GM19023 (cell line): Measurements from ENCODE around the gene SH3BP5L.

Experiments used
- ATAC-seq: cut with Tn5 transposase; IDR thresholded peaks from one replicate; pipeline ENCODE4 v1.9.1; 2021; ENCODE audit warnings: mild to moderate bottlenecking, moderate library complexity; ENCODE audit not compliant: unreplicated experiment

SH3BP5L gene

DNA sequence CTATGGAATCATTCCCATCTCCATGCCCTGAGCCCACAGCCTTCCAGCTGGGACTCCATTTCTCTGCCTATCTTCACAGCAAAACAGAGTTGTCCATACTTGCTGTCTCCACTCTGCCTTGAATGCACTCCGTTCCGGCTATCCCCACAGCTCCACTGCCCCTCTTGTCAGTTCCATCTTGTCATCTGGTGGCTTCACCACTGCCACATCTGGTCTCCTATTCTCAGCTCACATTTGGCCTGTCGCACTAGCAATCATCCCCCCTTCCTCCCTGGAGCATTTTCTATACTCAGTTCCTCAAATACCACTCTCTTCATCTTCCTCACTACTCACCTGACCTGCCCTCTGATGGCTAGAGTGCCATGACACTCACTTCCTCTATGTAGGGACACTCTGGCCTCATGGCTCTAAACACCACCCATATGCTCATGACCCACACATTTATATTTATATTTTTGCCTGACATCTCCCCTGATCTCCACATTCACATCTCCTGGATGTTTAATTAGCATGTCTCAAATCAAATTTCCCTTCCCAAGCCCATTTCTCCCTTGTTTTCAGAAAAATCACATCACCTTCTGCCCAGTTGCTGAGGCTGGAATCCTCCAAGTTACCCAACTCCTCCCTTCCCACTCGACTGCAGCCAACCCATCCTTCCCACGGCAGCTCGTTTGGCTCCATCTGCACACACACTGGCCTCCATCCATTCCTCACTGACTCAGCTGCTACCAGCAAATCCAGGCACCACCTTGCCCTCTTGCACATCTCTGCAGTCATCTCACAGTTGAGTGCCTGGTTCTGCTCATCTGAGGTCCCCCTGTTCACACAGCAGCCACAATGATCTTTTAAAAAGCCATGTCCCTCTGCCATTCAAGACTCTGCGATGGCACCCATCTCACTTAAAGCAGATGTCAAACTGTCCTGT lies 27.0 kb upstream of the SH3BP5L start:
- no peak for ATAC-seq

DNA sequence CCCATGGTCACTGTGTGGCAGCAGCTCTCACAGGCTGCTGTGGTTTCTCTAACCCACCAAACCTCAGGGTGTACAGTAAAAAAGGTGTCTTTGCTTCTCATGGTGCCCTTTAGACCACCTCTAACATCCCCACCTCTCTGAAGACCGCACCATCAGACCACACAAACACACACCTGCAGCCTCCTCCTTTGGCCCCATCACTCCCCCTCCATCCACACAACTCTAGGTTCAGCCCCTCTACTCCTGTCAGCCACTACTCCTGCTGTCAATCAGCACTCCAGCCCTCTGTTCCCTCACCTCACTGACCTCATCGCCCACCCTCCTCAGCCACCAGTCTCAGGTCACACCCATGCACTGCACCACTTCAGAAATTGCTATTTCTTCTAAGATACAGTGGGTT lies 25.7 kb upstream of the SH3BP5L start:
- no peak for ATAC-seq

DNA sequence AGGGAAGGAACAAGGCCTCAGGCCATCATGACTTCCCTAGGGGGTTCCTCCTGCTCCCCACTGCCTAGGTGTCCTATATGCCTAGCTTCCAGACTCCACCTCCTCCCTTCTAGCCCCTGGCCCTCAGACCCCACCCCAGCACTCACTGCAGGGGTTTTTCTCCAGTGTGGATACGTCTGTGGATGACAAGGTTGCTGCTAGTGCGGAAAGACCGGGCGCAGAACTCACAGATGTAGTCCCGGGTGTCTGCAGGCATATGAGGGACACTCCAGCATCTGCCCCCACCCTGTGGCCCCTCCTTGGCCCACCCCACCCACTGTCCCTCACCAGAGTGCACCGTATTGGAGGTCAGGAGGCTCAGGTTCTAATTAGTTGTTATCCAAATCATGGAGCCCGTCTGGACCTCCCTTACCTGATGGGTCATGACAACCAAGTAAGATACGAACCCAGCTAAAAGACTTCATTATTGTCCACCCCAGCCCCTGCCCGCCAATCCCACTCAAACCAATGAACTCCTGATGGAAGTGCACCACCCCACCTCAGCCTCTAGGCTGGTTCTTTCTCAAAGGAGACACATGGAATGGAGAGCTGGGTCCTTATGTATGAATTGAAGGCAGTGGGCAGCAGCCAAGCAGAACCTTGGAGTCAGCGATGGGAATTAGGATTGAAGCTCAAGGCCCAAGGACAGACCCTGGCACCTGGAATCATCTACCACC lies 25.0 kb upstream of the SH3BP5L start:
- no peak for ATAC-seq

DNA sequence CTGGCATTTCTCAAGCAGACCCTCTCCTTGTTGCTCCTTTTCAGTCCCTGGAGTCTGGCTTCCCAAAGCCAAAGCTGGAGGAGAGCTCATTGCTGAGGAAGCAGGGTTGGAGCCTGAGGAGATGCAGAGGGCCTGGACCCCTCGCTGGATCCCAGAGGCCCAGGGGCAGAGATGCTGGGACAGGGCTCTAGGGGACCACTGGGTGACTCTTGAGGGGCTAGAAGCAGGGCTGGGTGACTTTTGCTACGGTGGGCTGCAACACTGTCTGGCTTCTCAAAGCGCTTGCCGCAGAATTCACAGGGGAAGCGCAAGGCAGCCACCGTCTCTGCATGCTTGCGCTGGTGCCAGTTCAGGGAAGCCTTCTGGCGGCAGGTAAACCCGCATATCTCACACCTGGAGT lies 24.4 kb upstream of the SH3BP5L start:
- no peak for ATAC-seq

DNA sequence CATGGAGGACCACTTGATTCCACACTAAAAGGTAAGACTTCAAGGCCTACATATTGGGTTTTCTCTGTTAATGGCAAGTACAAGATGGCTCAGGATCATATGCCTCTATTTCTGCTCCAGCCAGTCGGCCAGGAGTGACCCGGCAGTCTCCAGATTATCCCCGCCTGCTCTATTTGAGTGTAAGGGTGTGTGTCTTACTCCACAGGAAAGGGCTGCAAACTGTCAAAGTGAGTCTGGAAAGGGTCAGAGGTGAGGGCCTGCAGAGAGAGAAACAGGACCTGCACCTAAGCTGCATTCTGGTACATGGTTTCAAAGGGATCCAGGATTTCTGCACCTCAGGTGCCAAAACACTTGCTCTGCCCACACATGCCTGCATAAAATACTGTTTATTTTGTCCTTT lies 23.9 kb upstream of the SH3BP5L start:
- ATAC-seq = no peak

DNA sequence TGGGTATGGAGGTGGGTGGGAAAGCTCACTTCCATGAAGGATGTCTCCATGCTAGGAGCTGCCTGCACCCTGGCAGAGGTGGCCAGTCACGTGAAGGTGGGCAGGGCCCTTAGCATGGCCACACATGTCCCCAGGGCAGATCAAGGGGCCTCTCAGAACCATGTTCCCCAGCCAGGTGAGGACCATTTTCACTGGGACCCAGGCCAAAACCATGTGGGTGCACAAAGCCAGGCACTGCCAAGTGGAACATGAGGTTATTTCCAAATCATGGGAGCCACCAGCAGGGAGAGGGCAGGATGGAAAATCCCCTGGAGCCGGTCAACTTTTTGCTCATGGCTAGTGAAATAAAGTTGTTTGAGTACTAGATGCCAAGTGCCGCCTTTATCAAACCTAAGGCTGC lies 23.4 kb upstream of the SH3BP5L start:
- no peak for ATAC-seq

DNA sequence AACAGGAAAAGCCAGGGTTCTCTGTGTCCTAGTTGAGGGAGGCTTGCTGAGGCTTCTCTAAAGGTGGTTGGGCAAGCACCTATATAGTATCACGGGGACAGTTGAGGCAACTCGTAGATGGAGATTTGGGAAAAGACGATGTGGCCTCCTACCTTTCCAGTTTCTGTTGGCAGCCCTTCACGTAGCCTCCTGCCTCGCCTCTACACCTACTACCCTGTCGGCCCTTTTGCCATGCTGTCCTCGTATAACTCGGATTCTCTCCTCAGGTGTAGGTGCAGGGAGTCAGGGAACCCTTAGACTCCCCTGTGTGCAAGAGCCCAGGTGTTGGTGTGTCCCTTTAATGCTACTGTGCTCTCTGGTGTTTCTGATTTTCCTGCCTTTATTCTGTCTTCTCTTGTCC lies 22.9 kb upstream of the SH3BP5L start:
- no peak for ATAC-seq

DNA sequence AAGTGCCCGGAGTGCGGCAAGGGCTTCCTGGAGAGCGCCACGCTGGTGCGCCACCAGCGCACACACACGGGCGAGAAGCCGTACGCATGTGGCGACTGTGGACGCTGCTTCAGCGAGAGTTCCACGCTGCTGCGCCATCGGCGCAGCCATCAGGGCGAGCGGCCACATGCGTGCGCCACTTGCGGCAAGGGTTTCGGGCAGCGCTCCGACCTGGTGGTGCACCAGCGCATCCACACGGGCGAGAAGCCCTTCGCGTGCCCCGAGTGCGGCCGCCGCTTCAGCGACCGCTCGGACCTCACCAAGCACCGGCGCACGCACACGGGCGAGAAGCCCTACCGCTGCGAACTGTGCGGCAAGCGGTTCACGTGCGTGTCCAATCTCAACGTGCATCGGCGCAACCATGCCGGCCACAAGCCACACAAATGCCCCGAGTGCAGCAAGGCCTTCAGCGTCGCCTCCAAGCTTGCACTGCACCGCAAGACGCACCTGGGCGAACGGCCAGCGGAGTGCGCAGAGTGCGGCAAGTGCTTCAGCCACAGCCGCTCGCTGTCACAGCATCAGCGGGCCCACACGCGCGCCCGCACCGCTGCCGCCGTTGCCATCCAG lies 22.3 kb upstream of the SH3BP5L start:
- no peak for ATAC-seq

DNA sequence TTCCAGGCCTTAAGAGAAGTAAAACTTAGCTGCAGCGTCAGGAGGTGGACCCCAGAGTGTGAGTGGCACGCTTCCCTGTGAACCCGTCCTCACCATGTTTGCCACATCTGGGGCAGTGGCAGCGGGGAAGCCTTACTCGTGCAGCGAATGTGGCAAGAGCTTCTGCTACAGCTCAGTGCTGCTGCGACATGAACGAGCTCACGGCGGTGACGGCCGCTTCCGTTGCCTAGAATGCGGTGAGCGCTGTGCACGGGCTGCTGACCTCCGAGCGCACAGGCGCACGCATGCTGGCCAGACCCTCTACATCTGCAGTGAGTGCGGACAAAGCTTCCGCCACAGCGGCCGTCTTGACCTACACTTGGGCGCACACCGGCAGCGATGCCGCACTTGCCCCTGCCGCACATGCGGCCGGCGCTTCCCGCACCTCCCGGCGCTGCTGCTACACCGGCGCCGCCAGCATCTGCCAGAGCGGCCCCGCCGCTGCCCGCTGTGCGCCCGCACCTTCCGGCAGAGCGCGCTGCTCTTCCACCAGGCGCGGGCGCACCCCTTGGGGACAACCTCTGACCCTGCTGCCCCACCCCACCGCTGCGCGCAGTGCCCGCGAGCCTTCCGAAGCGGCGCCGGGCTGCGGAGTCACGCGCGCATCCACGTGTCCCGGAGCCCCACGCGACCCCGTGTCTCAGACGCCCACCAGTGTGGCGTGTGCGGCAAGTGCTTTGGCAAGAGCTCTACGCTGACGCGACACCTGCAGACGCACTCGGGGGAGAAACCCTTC lies 21.7 kb upstream of the SH3BP5L start:
- no peak for ATAC-seq

DNA sequence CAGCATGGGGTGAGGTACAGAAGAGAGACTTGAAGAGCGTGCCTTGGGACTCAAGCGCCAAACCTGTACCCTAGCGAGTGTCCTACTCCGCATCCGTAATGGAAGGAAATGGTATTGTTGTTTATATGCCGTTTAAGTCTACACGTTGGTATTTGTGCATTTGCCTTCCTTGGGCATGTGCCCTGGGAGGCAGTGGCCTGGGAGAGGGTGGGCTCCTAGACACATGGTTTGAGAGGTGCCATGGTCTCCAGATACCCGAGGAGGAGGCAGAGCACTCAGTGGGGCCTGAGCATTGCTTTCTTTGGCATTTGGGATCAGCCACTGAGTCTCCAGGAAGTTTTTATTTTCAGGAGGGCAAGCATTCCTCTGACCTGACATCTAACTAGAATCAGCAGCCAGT lies 18.8 kb upstream of the SH3BP5L start:
- ATAC-seq = no peak

DNA sequence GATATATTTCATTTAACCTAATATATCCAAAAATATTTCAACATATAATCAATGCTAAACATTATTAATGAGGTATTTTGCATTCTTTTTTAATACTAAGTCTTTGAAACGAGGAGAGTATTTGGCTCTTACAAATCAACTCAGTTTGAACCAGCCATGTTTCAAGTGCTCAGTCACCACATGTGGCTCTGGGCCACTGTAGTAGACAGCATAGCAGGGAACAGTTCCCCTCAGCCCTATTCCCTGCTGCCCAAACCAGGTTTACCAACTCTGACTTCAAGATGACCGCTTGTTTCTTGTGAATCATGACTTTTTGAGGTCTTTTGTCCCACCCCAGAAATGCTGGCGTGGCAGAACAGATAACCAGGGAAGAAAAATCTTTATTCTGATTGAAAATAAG lies 18.0 kb upstream of the SH3BP5L start:
- ATAC-seq = no peak

DNA sequence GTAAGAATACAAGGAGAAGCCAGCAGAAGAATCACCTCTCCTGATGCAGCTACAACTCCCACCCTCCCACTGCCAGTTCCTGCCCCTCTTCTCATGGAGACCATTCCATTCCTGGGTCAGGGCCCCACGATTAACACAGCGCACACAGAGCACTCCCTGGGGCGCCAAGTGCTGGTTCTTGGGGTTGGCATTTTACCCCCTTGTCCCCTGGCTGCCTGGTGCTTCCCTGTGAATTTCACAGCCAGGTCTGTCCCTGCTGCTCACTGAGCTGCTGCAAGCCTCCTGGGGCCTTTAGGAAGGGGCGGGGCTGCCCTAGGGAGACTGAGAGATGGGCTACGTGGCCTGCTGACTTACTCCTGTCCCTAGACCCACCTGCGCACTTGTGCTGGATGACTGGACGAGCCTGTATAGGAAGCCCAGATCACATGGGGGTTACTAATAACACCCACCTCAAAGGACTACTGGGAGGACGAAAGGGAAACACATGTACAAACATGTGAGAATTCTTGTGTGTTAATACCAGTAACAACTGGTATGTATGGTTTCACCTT lies 17.1 kb upstream of the SH3BP5L start:
- no peak for ATAC-seq

DNA sequence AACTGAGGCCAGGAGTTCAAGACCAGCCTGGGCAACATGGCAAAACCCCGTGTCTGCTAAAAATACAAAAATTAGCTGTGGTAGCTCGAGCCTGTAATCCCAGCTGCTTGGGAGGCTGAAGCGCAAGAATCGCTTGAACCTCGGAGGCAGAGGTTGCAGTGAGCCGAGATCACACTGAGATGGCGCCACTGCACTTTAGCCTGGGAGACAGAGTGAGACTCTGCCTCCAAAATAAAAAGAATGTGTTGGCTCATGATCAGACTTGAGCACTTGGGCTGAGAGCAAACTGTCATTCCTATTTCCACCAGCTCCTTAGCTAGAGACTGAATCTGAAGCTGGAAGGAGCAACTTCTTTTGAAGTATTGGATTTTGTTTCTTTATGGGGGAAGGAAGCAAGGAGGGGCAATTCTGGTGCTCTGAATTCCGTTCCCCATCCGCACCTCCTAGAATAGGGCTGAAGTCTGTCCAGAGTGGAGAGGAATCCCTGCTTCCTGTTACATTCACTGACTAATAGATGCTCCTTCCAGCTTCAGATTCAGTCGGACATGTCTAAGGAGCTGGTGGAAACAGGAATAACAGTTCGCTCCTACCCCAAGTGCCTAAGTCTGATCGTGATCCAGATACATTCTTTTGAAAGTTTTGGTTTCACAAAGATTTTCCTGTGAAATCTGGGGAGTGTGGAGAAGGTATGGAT lies 16.1 kb upstream of the SH3BP5L start:
- ATAC-seq = no peak

DNA sequence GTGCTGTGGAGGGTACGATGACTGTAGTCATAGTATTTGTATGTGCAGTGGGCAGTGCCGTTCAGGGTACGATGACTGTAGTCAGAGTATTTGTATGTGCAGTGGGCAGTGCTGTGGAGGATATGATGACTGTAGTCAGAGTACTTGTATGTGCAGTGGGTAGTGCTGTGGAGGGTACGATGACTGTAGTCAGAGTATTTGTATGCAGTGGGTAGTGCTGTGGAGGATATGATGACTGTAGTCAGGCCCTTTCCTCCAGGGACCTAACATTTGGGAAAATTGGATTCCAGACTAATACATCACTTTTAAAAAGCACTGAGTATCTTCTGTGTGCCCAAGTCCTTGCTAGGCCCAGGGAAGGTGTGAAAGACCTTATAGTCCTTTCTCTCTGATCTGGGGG lies 15.2 kb upstream of the SH3BP5L start:
- no peak for ATAC-seq

DNA sequence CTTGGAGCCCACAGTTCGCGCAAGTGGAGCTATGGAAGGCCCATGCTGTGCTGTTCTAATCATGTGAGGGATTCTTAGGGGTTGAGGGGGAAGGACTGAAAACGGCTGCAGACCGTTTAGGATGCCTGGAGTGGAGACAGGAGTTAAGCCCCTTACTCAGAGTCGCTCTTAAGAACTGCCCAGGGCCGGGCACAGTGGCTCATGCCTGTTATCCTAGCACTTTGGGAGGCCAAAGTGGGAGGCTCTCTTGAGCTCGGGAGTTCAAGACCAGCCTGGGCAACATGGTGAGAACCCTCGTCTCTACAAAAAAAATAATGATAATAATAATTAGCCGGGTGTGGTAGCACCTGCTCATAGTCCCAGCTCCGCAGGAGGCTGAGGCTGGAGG lies 13.4 kb upstream of the SH3BP5L start:
- no peak for ATAC-seq

DNA sequence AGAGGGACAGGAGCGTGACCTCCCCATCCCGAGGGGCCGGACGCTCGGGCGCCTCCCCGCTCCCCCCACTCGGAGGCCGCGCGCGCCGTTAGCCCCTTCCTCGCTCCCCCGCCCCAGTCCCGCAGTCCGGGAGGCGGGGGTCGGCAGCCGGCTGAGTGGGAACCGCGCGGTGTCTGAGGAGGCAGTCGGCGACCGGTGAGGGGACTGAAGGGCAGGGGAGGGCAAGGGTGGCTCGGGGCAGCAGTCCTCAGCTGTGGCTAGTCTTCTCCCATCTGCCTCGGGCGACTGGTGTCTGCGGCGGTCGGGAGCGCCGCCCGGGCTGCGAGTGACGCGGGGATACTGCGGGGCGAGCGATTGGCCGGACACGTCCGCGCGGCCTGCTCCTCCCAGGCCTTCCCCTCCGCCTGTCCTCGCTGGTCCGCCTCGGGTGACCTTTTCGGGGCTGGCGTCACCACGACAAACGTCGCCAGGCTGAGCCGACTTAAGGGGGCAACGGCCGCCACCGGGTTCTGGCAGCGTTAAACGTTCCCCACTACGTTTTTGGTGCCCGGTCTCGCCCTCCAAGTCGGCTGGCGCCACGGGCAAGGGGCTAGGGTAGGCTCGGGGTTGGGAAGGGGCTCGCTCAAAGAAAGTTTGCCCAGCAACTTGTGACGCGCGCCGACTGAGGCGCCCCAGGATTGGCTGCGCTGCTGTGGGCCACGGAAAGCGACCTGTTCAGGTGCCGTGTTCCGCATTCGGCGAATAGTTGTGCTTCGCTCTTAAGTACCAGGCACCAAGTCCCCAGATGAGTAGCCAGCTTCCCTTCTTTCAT lies 12.8 kb upstream of the SH3BP5L start:
- ATAC-seq = peak; percentile 61

DNA sequence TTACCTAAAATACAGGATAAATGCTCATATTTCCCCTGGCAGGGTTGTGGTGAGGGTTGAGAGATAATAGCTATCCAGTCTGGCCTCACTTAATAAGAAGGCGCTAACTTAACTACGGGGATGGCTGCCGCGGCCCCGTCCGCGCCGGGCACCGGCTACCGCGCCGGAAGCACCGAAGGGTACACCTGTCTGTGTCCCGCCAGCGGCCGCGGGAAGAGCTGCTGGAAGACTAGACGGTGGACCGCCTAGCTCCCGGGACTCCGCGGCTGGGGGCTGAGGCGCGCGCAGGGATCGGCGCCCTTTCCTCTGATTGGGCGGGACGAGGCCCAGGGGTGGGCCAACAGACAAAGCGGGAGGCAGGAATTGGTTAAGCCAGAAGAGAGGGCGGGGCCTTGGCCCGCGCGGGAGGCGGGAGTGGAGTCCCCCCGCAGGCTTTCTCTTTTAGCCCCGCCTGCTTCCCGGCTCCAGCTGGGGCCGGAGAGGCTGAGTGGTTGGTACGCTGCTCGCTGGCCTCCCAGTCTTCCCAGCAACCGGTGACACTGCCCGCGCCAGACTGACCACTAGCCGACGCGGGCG lies 12.2 kb upstream of the SH3BP5L start, which contains the start of gene ZNF672:
Gene ZNF672, plus strand, starts transcription at position 444 of the 576 bp plus-strand sequence. CDS start 9,051 bp downstream, outside the sequence.
- ATAC-seq = peak; percentile 79

DNA sequence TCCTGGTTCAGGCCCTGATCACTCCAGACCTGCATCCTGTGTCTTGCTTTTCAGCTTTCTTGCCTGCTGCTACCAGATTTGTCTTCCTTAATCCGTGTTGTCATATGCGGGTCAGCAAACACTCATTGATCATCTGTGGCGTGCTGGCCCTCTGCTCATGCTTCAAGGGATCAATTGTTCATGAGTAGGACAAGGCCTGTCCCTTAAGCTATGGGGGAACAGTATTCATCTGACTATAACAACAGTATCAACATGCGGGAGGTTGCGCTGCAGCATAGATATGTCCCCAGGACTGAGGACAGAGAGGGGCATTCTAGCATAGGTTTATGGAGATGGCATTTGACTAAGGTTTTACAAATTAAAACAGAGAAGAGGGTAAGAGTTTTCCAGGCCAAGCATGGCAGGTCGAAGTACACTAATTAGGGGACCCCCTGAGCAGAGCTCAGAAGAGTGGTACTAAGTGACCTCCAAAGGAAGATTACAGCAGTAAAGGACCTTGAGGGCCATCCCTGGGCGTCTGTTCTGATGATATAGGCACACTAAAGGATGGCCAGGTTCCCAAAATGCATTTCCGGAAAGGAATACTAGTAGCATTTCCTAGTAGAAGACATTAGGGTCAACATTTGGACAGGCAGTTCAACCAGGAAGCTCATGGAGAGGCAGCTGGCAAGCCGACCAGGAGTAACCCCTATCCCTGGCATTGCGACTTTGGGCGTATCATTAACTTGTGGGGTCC lies 11.5 kb upstream of the SH3BP5L start:
- no peak for ATAC-seq
